Fibroblast of the aortic adventitia (primary cell): Measurements from ENCODE around the gene ALOX15. TPM values are rescaled to one million over a fixed set of nuclear protein-coding genes. Genes with fewer than 3 reads are reported as not detected.

Source experiments
- DNase-seq: peaks from one replicate; pipeline ENCODE4 v3.0.0-alpha.2; 2010; ENCODE audit warnings: low read depth
- H3K4me3 ChIP-seq: 2 replicates; pipeline ENCODE4 v1.5.1; 2011; ENCODE audit warnings: low read depth, mild to moderate bottlenecking, control low read depth, low read length, moderate library complexity
- CTCF ChIP-seq: IDR thresholded peaks from 2 replicates; pipeline ENCODE4 v1.5.1; 2011; ENCODE audit warnings: mild to moderate bottlenecking, low read length, control low read depth, inconsistent platforms; ENCODE audit not compliant: insufficient read depth
- total RNA-seq: library from RNA; depleted of rRNA; stranded (reverse); fragments of >200 nt; gene quantifications from 2 replicates; pipeline ENCODE4 v1.2.3, GENCODE V29; 2012; ENCODE audit warnings: low replicate concordance

Gene ALOX15
- total RNA-seq, 1 donor = not detected

- TF ChIP-seq CTCF = no peak
- DNase-seq = no peak
These were observed 34.3 kb upstream of the ALOX15 start for GRCh38 chr17:4675791-4676190.

GRCh38 chr17:4674685-4674998, 33.2 kb upstream of the ALOX15 start:
- no peak for TF ChIP-seq CTCF
- no peak for DNase-seq
- no peak overlapping the region for H3K4me3 ChIP-seq

More at GRCh38 chr17:4675791-4676190, 34.3 kb upstream of the ALOX15 start:
- H3K4me3 ChIP-seq = no peak overlapping the region

- no peak for TF ChIP-seq CTCF
- H3K4me3 ChIP-seq = no peak overlapping the region
- DNase-seq = no peak
These were observed 32.7 kb upstream of the ALOX15 start for GRCh38 chr17:4673986-4674684.

GRCh38 chr17:4673169-4673568, 31.7 kb upstream of the ALOX15 start:
- DNase-seq = no peak
- no peak for TF ChIP-seq CTCF
- no peak overlapping the region for H3K4me3 ChIP-seq

GRCh38 chr17:4672751-4673150, 31.3 kb upstream of the ALOX15 start:
- no peak for DNase-seq
- TF ChIP-seq CTCF = no peak

GRCh38 chr17:4672055-4672630, 30.7 kb upstream of the ALOX15 start:
- DNase-seq = no peak
- no peak for TF ChIP-seq CTCF
- no peak overlapping the region for H3K4me3 ChIP-seq

More at GRCh38 chr17:4672751-4673150, 31.3 kb upstream of the ALOX15 start:
- H3K4me3 ChIP-seq = no peak overlapping the region
